ENCODE data around the gene CFAP53.

DNA sequence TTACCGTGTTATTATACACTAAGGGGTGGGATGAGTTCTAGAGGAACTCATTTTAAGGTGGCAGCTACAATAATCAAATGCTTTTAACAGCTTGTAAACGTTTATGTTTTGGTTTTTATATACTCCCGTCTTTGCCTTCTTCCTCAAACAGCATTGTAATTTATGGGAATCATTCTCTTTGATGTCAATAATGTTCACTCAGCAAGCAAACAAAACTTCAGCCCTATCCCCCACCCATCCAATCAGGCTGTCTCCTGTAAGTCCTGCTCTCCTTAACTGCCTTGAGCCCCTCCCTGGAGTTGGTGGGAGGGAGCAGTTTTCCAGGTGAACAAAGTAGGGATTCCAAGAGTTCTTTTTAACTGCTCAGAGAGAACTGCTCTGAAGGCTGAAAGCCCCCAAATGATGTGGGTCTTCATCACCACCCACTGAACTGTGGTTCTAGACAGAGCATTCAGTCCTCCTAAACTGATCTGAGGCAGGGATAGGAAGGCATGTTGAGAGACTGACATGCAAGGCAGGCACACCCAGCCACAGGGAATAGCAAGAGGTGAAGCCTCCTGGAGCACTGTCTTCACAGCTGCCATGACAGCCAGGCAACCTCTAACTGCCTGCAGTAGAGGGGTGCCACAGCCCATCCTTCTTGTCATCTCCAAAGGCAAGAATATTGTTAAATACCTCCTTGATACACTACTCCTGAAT, 88.9 kb downstream of the CFAP53 start:
- TF ChIP-seq SP1 (IDR thresholded peaks at IDR 0.05) (no peak), FOXA1 (IDR thresholded peaks at IDR 0.05) (no peak), FOXK2 (IDR thresholded peaks at IDR 0.05) (no peak), LEF1 (IDR thresholded peaks at IDR 0.05; ENCODE audit: borderline replicate concordance) (no peak), ARNT (IDR thresholded peaks at IDR 0.05) (no peak), FOXM1 (IDR thresholded peaks at IDR 0.05; ENCODE audit: borderline replicate concordance) (no peak)
